ENCODE measurements around the gene IRS1. TPM values are rescaled to one million over a fixed set of nuclear protein-coding genes. Genes with fewer than 3 reads are reported as not detected.
A peak's percentile ranks its signal among the peaks of the same experiment; 100 is the strongest.

The IRS1 gene
- total and polyA plus RNA-seq, 8 donors = 13.3 to 43.5 (median 34.7) TPM

GRCh38 chr2:226736382-226736781 is 63.2 kb downstream of the IRS1 start:
- Histone ChIP-seq H3K36me3 (no peaks in the 10 kb centered on the region), H3K9me3 (no peaks in the 10 kb centered on the region), H3K27me3 (no peaks in the 10 kb centered on the region), H3K4me3 (no peak overlapping the region), H3K27ac (no peak overlapping the region), H3K4me1 (peaks cover 3 to 6% of the 10 kb centered on the region in 2 donors)
- ATAC-seq (no peak), DNase-seq (no peak)
- intact Hi-C loops (cut with DNase I) = no loop called here
- no peak for TF ChIP-seq CTCF (IDR thresholded peaks at IDR 0.05)

- intact Hi-C loops (cut with DNase I) = no loop called here
- Histone ChIP-seq H3K4me1 (peaks cover 0 to 6% of the 10 kb centered on the region in 2 donors), H3K27ac (peak overlapping the region in 1 of 2 donors; percentile 45), H3K9me3 (no peaks in the 10 kb centered on the region), H3K36me3 (no peaks in the 10 kb centered on the region), H3K4me3 (no peak overlapping the region), H3K27me3 (no peaks in the 10 kb centered on the region)
- no peak for TF ChIP-seq CTCF (IDR thresholded peaks at IDR 0.05)
- no peak for DNase-seq
- no peak for ATAC-seq
These were observed 65.6 kb downstream of the IRS1 start for GRCh38 chr2:226733927-226734564.

DNA sequence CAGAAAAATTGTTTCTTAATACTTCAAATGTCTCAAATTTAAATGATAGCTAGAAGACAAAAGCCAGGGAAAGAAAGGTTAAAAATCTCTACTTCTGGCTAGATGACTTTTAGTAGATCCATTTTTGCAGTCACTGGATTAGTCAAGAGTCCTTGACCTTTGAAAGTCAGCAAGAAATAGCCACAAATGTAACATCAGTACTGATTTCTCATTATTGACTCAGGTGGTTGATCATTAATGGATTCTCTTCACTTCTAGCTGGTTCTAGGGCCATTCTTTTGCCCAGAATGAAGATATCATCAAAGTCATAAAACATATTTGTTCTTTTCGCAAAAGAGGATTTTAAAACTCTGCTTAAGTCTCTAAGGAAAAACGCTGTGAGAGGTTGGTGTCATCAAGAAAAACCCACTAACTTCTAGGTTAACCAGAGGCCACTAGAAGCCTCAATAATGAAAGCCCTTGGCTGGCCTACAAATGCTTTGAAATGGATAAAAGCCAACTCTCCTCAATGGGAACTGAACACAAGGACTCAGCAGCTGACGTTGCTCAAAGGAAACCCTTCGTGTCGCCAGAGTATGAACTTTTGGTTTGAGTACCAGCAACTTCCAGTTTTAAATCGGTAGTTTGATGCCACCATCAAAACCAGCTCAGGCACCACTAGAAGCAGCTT is 66.3 kb downstream of the IRS1 start:
- DNase-seq (no peak), ATAC-seq (peak; percentile 84)
- no peaks in the 10 kb centered on the region for H3K9me3 ChIP-seq
- no peaks in the 10 kb centered on the region for H3K36me3 ChIP-seq
- H3K27me3 ChIP-seq = no peaks in the 10 kb centered on the region
- H3K4me1 ChIP-seq = no peaks in the 10 kb centered on the region
- no peak for TF ChIP-seq CTCF (IDR thresholded peaks at IDR 0.05)
- no peak overlapping the region for H3K4me3 ChIP-seq
- intact Hi-C loops (cut with DNase I) = no loop called here
- H3K27ac ChIP-seq = peak overlapping the region in 1 of 2 donors; percentile 45

GRCh38 chr2:226732478-226733188 is 67.0 kb downstream of the IRS1 start:
- H3K27ac ChIP-seq = no peak overlapping the region
- no peak for ATAC-seq
- no peaks in the 10 kb centered on the region for H3K9me3 ChIP-seq
- no peaks in the 10 kb centered on the region for H3K36me3 ChIP-seq
- intact Hi-C loops (cut with DNase I) = no loop called here
- no peak for TF ChIP-seq CTCF (IDR thresholded peaks at IDR 0.05)
- no peaks in the 10 kb centered on the region for H3K27me3 ChIP-seq
- no peak overlapping the region for H3K4me3 ChIP-seq
- DNase-seq = no peak
- H3K4me1 ChIP-seq = no peaks in the 10 kb centered on the region

DNA sequence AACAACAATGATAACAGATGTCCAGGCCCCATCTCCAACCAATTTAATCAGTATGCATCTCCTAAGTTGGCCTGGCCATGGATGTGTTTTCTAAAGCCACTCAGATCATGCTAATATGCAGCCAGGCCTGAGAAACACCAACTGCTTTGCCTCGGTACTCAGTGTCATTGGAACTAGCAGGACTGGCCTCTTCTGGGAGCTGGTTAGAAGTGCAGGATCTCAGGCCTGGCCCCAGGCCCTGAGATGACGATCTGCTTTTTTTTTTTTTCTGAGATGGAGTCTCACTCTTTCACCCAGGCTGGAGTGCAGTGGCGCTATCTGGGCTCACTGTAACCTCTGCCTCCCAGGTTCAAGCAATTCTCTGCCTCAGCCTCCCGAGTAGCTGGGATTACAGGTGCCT is 69.1 kb downstream of the IRS1 start:
- Histone ChIP-seq H3K27ac (no peak overlapping the region), H3K4me1 (peaks cover 0 to 3% of the 10 kb centered on the region in 2 donors), H3K4me3 (no peak overlapping the region), H3K36me3 (no peaks in the 10 kb centered on the region), H3K27me3 (no peaks in the 10 kb centered on the region), H3K9me3 (no peaks in the 10 kb centered on the region)
- intact Hi-C loops (cut with DNase I) = no loop called here
- peak in 1 of 4 donors; percentile 51 for DNase-seq
- TF ChIP-seq CTCF (IDR thresholded peaks at IDR 0.05) = no peak
- peak; percentile 14 for ATAC-seq
